Type B pancreatic cell (in vitro differentiated cells): Measurements from ENCODE around the gene CNTNAP2. TPM values are rescaled to one million over a fixed set of nuclear protein-coding genes. Genes with fewer than 3 reads are reported as not detected.

Experiments
- DNase-seq: peaks from one replicate; pipeline ENCODE4 v3.0.0; 2021; ENCODE audit warnings: mixed read lengths; ENCODE audit not compliant: unreplicated experiment; ENCODE audit errors: extremely low spot score
- H3K27ac Mint-ChIP-seq: 2 replicates; pipeline ENCODE4 v1.8.0; 2021; ENCODE audit warnings: mild to moderate bottlenecking, mixed read lengths
- H3K27me3 Mint-ChIP-seq: 2 replicates; pipeline ENCODE4 v1.8.0; 2021; ENCODE audit warnings: mixed read lengths
- H3K36me3 Mint-ChIP-seq: 2 replicates; pipeline ENCODE4 v1.8.0; 2021; ENCODE audit warnings: mixed read lengths
- H3K4me1 Mint-ChIP-seq: one replicate; pipeline ENCODE4 v1.8.0; 2021; ENCODE audit warnings: mixed read lengths; ENCODE audit not compliant: unreplicated experiment
- H3K4me3 Mint-ChIP-seq: 2 replicates; pipeline ENCODE4 v1.8.0; 2021; ENCODE audit warnings: mild to moderate bottlenecking, mixed read lengths
- H3K9me3 Mint-ChIP-seq: 2 replicates; pipeline ENCODE4 v1.8.0; 2021; ENCODE audit warnings: mixed read lengths
- CTCF ChIP-seq: fragments of 200-600 bp; sonication (generic); conservative IDR thresholded peaks from 2 replicates; pipeline ENCODE4 v1.5.0; 2021; ENCODE audit warnings: antibody characterized with exemption, mild to moderate bottlenecking
- total RNA-seq: library from RNA; stranded (reverse); gene quantifications from 2 replicates; pipeline ENCODE4 v1.2.1, GENCODE V29; 2021; ENCODE audit warnings: low replicate concordance

The CNTNAP2 gene
- total RNA-seq, 1 donor from 2014 or later: 26.8 TPM

GRCh38 chr7:148155000-148155399, 2038.4 kb downstream of the CNTNAP2 start:
- Mint-ChIP-seq H3K27ac (no peak overlapping the region), H3K27me3 (no peaks in the 10 kb centered on the region), H3K4me1 (peaks cover 5% of the 10 kb centered on the region), H3K9me3 (no peaks in the 10 kb centered on the region), H3K36me3 (no peaks in the 10 kb centered on the region), H3K4me3 (no peak overlapping the region)
- no peak for DNase-seq
- no peak for TF ChIP-seq CTCF

- H3K9me3 Mint-ChIP-seq: no peaks in the 10 kb centered on the region
- H3K4me3 Mint-ChIP-seq: no peak overlapping the region
- H3K27ac Mint-ChIP-seq: no peak overlapping the region
- H3K4me1 Mint-ChIP-seq: peaks cover 5% of the 10 kb centered on the region
- DNase-seq: no peak
- no peaks in the 10 kb centered on the region for H3K27me3 Mint-ChIP-seq
- no peak for TF ChIP-seq CTCF
- H3K36me3 Mint-ChIP-seq: no peaks in the 10 kb centered on the region
Measured at GRCh38 chr7:148155826-148156225, 2039.2 kb downstream of the CNTNAP2 start.

GRCh38 chr7:148156233-148156632, 2039.6 kb downstream of the CNTNAP2 start:
- H3K9me3 Mint-ChIP-seq: no peaks in the 10 kb centered on the region
- peaks cover 5% of the 10 kb centered on the region for H3K4me1 Mint-ChIP-seq
- no peak for TF ChIP-seq CTCF

GRCh38 chr7:148159331-148159730, 2042.7 kb downstream of the CNTNAP2 start:
- TF ChIP-seq CTCF: no peak
- H3K4me3 Mint-ChIP-seq: no peak overlapping the region
- H3K9me3 Mint-ChIP-seq: no peaks in the 10 kb centered on the region
- H3K27me3 Mint-ChIP-seq: no peaks in the 10 kb centered on the region
- no peak overlapping the region for H3K27ac Mint-ChIP-seq
- no peak for DNase-seq
- H3K36me3 Mint-ChIP-seq: no peaks in the 10 kb centered on the region
- no peaks in the 10 kb centered on the region for H3K4me1 Mint-ChIP-seq

More at GRCh38 chr7:148156233-148156632, 2039.6 kb downstream of the CNTNAP2 start:
- Mint-ChIP-seq H3K36me3 (no peaks in the 10 kb centered on the region), H3K4me3 (no peak overlapping the region), H3K27ac (no peak overlapping the region), H3K27me3 (no peaks in the 10 kb centered on the region)
- DNase-seq: no peak

- no peak overlapping the region for H3K4me3 Mint-ChIP-seq
- H3K4me1 Mint-ChIP-seq: no peaks in the 10 kb centered on the region
- TF ChIP-seq CTCF: no peak
- no peaks in the 10 kb centered on the region for H3K27me3 Mint-ChIP-seq
- no peak for DNase-seq
- no peak overlapping the region for H3K27ac Mint-ChIP-seq
- H3K9me3 Mint-ChIP-seq: no peaks in the 10 kb centered on the region
- H3K36me3 Mint-ChIP-seq: no peaks in the 10 kb centered on the region
Measured at GRCh38 chr7:148161776-148162175, 2045.2 kb downstream of the CNTNAP2 start.

GRCh38 chr7:148162808-148163207, 2046.2 kb downstream of the CNTNAP2 start:
- H3K4me1 Mint-ChIP-seq: no peaks in the 10 kb centered on the region
- no peaks in the 10 kb centered on the region for H3K27me3 Mint-ChIP-seq
- H3K9me3 Mint-ChIP-seq: no peaks in the 10 kb centered on the region
- no peaks in the 10 kb centered on the region for H3K36me3 Mint-ChIP-seq
- TF ChIP-seq CTCF: no peak
- DNase-seq: no peak
- no peak overlapping the region for H3K4me3 Mint-ChIP-seq
- no peak overlapping the region for H3K27ac Mint-ChIP-seq
